Fibroblast of lung (primary cell): ENCODE data around the gene PARP8.

Experiments used
- CTCF ChIP-seq, 2 donors: IDR thresholded peaks in 1 of 2; conservative IDR thresholded peaks in 1 of 2; 1 replicate in 1 of 2; 2 replicates in 1 of 2; pipeline ENCODE4 v1.5.1; 2011 to 2012; ENCODE audit warnings: low read length in 2 of 2, control low read depth in 1 of 2, inconsistent platforms in 1 of 2, low read depth in 1 of 2, mild to moderate bottlenecking in 1 of 2
- EZH2 ChIP-seq: IDR thresholded peaks from 2 replicates; pipeline ENCODE4 v1.5.1; 2012; ENCODE audit warnings: low read length, control low read depth, mild to moderate bottlenecking; ENCODE audit errors: missing control alignments

- TF ChIP-seq CTCF (conservative IDR thresholded peaks at IDR 0.05 in 1 of 2, IDR thresholded peaks at IDR 0.05 in 1 of 2; ENCODE audit: low read depth in 1 of 2, low read length in 2 of 2) = no peak
- no peak for TF ChIP-seq EZH2
These were observed 44.4 kb downstream of the PARP8 start for GRCh38 chr5:50710838-50711237.
